ENCODE results near the gene NARF.

DNA sequence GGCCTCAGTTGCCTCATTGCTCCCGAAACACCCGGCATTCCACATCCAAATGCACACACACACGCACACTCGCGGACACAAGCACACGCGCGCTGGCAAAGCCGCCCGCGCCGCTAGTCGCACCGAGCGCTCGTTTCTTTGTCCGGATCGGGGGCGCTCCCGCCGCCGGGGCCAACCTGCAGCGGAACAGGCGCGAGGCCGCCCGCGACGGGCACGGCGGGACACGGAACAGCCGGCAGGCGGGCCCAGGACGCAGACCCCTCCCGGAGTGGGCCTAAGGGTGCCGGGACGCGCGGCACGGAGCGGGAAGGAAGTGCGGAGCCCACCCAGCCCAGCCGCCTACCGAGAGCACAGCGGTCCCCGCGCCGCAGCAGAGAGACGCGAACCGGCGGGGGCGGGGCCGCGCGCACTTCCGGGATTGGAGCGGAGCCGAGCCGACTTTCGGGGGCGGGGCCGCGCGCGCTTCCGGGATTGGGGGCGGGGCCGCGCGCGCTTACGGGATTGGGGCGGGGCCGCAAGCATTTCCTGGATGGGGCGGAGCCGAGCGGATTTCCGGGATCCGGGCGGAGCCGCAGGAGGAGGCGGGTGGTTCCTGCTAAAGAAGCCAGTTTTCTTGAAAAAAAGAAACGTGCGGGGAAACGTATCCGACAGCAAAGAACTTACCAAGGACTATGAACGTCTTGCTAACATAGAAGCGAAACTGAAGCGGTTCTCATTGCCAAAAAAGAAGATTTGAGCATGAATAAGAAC is 8.0 kb upstream of the NARF start, which contains the start of gene CYBC1:
- TF ChIP-seq EZH2 (IDR thresholded peaks at IDR 0.05; ENCODE audit: insufficient read depth, low read length) (no peak), CTCF (IDR thresholded peaks at IDR 0.05; ENCODE audit: insufficient read depth, low read depth, low read length) (no peak)
